Activated CD8-positive, alpha-beta memory T cell treated with anti-CD3 and anti-CD28 coated beads, Interleukin-2, amount 10 ng/mL, durations not matched to agents 7 days and 5 days (primary cell): ENCODE results near the gene POP4. TPM values are rescaled to one million over a fixed set of nuclear protein-coding genes. Genes with fewer than 3 reads are reported as not detected.

ENCODE experiments used
- ATAC-seq: fragments of 150-1000 bp; cut with Tn5 transposase; one replicate; pipeline ENCODE4 v1.10.0; 2021; ENCODE audit warnings: moderate library complexity
- CTCF ChIA-PET: fragments of 350-600 bp; sonication (Branson Sonifier 250); formaldehyde crosslinking; loops from one replicate; lab custom pipeline; 2021; ENCODE audit warnings: antibody characterized with exemption; lab: Charles Lee
- DNase-seq: peaks from one replicate; pipeline ENCODE4 v3.0.0-alpha.2; 2020
- H3K27ac Mint-ChIP-seq: one replicate; pipeline ENCODE4 v1.8.0; 2021; ENCODE audit warnings: mild to moderate bottlenecking, mixed read lengths
- H3K27me3 Mint-ChIP-seq: one replicate; pipeline ENCODE4 v1.8.0; 2021; ENCODE audit warnings: mixed read lengths
- H3K36me3 Mint-ChIP-seq: one replicate; pipeline ENCODE4 v1.8.0; 2021; ENCODE audit warnings: mild to moderate bottlenecking, mixed read lengths
- H3K4me1 Mint-ChIP-seq: one replicate; pipeline ENCODE4 v1.8.0; 2021; ENCODE audit warnings: mixed read lengths
- H3K4me3 Mint-ChIP-seq: one replicate; pipeline ENCODE4 v1.8.0; 2021; ENCODE audit warnings: mild to moderate bottlenecking, moderate library complexity, mixed read lengths
- H3K9me3 Mint-ChIP-seq: one replicate; pipeline ENCODE4 v1.8.0; 2022; ENCODE audit warnings: low read depth, mixed read lengths
- total RNA-seq, 2 experiments: library from RNA; stranded (reverse); gene quantifications; one replicate each; pipeline ENCODE4 v1.2.3, GENCODE V29; 2021

Gene POP4
- total RNA-seq, 2 experiments from 2014 or later = 96.6 to 106 TPM

DNA sequence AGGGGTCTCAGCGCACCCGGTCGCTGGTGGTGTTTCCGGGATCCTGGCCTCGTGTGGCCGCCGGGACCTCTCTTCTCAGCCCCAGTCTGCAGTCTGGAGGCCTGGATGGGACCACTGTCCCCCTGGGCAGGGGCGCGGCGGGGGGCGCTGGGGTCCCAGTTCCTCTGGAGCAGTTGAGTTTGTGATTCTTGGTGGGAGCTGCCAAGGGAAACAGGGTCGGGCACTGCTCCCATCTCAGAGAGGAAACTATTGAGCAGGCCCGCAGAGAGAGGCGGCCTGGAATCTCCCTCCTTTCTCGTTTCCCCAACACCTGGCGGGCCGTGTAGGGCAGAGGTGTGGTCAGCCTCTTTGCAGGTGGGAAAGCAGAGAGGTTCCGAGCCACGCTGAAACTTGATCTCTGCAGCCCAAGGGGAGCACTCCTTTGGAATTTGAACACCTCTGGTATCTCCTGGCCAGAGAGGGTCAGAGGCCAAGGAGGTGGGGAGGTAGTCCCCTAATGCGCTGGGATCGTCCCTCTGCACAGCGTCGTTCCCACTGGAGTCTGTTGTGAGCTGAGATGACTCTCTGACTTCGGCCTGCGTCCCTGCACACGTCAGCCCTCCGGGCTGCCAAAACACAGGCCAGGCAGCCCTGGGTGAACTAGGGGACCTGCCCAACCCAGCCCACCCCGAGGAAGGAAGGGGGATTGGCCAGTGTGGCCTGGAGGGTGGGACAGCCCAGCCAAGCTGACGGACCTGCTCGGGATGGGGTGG, 59.9 kb downstream of the POP4 start:
- H3K9me3 Mint-ChIP-seq = no peaks in the 10 kb centered on the region
- DNase-seq = no peak
- CTCF ChIA-PET = interaction anchor here (0.5 to 12.5 kb wide), 20 partner anchors 14 to 79 kb away, joined by 3 to 196 read pairs (median 6); partner anchors contain the start of genes C19orf12 and POP4
- no peaks in the 10 kb centered on the region for H3K27me3 Mint-ChIP-seq
- no peak for ATAC-seq
- peak overlapping the region; percentile 90 for H3K27ac Mint-ChIP-seq
- H3K4me3 Mint-ChIP-seq = peak overlapping the region; percentile 85
- H3K4me1 Mint-ChIP-seq = peaks cover 69% of the 10 kb centered on the region
- H3K36me3 Mint-ChIP-seq = peaks cover 31% of the 10 kb centered on the region

Other genes starting within 250 kb of the POP4 start
- not detected for gene VSTM2B, start 80.3 kb upstream of the POP4 start, total RNA-seq
- gene PLEKHF1, start 59.2 kb downstream of the POP4 start, total RNA-seq = 10 to 100 TPM; 42.4 to 64.1 TPM
- gene C19orf12, start 109.0 kb downstream of the POP4 start, total RNA-seq = 10 to 100 TPM; 43.6 to 44.1 TPM
- 10 to 100 TPM; 27.4 to 28.6 TPM for gene CCNE1, start 205.7 kb downstream of the POP4 start, total RNA-seq